Mesothelial cell of epicardium (in vitro differentiated cells): ENCODE data around the gene KLF13. TPM values are rescaled to one million over a fixed set of nuclear protein-coding genes. Genes with fewer than 3 reads are reported as not detected.
A peak's percentile ranks its signal among the peaks of the same experiment; 100 is the strongest.

Experiments used
- DNase-seq, 2 experiments: peaks; one replicate each; pipeline ENCODE4 v3.0.0; 2021; ENCODE audit warnings: low spot score in 2 of 2; ENCODE audit not compliant: unreplicated experiment in 2 of 2
- H3K27ac Mint-ChIP-seq: 2 replicates; pipeline ENCODE4 v1.8.0; 2021; ENCODE audit warnings: mixed read lengths
- H3K27me3 Mint-ChIP-seq: 2 replicates; pipeline ENCODE4 v1.8.0; 2021; ENCODE audit warnings: low read depth, mixed read lengths
- H3K36me3 Mint-ChIP-seq: 2 replicates; pipeline ENCODE4 v1.8.0; 2021; ENCODE audit warnings: mixed read lengths
- H3K4me1 Mint-ChIP-seq: 2 replicates; pipeline ENCODE4 v1.8.0; 2021; ENCODE audit warnings: mixed read lengths
- H3K4me3 Mint-ChIP-seq: 2 replicates; pipeline ENCODE4 v1.8.0; 2021; ENCODE audit warnings: mild to moderate bottlenecking, moderate library complexity, mixed read lengths
- H3K9me3 Mint-ChIP-seq: 2 replicates; pipeline ENCODE4 v1.8.0; 2021; ENCODE audit warnings: mixed read lengths
- CTCF ChIP-seq: fragments of 200-600 bp; sonication (generic); IDR thresholded peaks from one replicate; pipeline ENCODE4 v1.5.0; 2021; ENCODE audit warnings: antibody characterized with exemption; ENCODE audit not compliant: unreplicated experiment
- total RNA-seq: library from RNA; stranded (reverse); gene quantifications from 3 replicates; pipeline ENCODE4 v1.2.1, GENCODE V29; 2021

KLF13 gene
- total RNA-seq, 1 donor from 2014 or later: 28.1 TPM

- Mint-ChIP-seq H3K27me3 (peaks cover 5% of the 10 kb centered on the region), H3K9me3 (no peaks in the 10 kb centered on the region), H3K4me3 (peak overlapping the region; percentile 62), H3K36me3 (no peaks in the 10 kb centered on the region), H3K4me1 (peaks cover 21% of the 10 kb centered on the region), H3K27ac (no peak overlapping the region)
- no peak for TF ChIP-seq CTCF
- no peak for DNase-seq
Observed at GRCh38 chr15:31326875-31327668, 437 bp downstream of the KLF13 start.

- H3K27me3 Mint-ChIP-seq: peaks cover 3% of the 10 kb centered on the region
- no peak for TF ChIP-seq CTCF
- peak overlapping the region; percentile 43 for H3K27ac Mint-ChIP-seq
- H3K9me3 Mint-ChIP-seq: no peaks in the 10 kb centered on the region
- peak overlapping the region; percentile 67 for H3K4me3 Mint-ChIP-seq
- DNase-seq: peak in 1 of 2 experiments; percentile 56
- H3K4me1 Mint-ChIP-seq: peaks cover 21% of the 10 kb centered on the region
- H3K36me3 Mint-ChIP-seq: no peaks in the 10 kb centered on the region
Observed at GRCh38 chr15:31327669-31328427, 1.2 kb downstream of the KLF13 start.

- H3K27ac Mint-ChIP-seq: peak overlapping the region; percentile 90
- peaks cover 21% of the 10 kb centered on the region for H3K4me1 Mint-ChIP-seq
- peak overlapping the region; percentile 83 for H3K4me3 Mint-ChIP-seq
- DNase-seq: no peak
- peaks cover 3% of the 10 kb centered on the region for H3K27me3 Mint-ChIP-seq
- no peaks in the 10 kb centered on the region for H3K36me3 Mint-ChIP-seq
- TF ChIP-seq CTCF: no peak
- no peaks in the 10 kb centered on the region for H3K9me3 Mint-ChIP-seq
Observed at GRCh38 chr15:31328428-31328968, 1.9 kb downstream of the KLF13 start.

GRCh38 chr15:31328969-31329639 is 2.5 kb downstream of the KLF13 start:
- Mint-ChIP-seq H3K27ac (peak overlapping the region; percentile 90), H3K4me1 (peaks cover 21% of the 10 kb centered on the region), H3K9me3 (no peaks in the 10 kb centered on the region), H3K4me3 (peak overlapping the region; percentile 83), H3K27me3 (peaks cover 3% of the 10 kb centered on the region), H3K36me3 (no peaks in the 10 kb centered on the region)
- TF ChIP-seq CTCF: no peak
- no peak for DNase-seq

GRCh38 chr15:31329640-31330010 is 3.0 kb downstream of the KLF13 start:
- Mint-ChIP-seq H3K9me3 (no peaks in the 10 kb centered on the region), H3K36me3 (no peaks in the 10 kb centered on the region), H3K27me3 (no peaks in the 10 kb centered on the region), H3K4me3 (peak overlapping the region; percentile 83), H3K27ac (no peak overlapping the region), H3K4me1 (peaks cover 21% of the 10 kb centered on the region)
- no peak for TF ChIP-seq CTCF
- DNase-seq: no peak
